Measurements from ENCODE around the gene ANKRD33B.
A peak's percentile ranks its signal among the peaks of the same experiment; 100 is the strongest.

The ANKRD33B gene

GRCh38 chr5:10576790-10577189 is 12.9 kb downstream of the ANKRD33B start:
- H3K27me3 Mint-ChIP-seq: peaks cover 3% of the 10 kb centered on the region
- H3K4me3 Mint-ChIP-seq: no peak overlapping the region
- no peak overlapping the region for H3K27ac Mint-ChIP-seq
- H3K4me1 Mint-ChIP-seq (ENCODE audit: low read depth): peaks cover 74% of the 10 kb centered on the region
- no peaks in the 10 kb centered on the region for H3K9me3 Mint-ChIP-seq
- peaks cover 12% of the 10 kb centered on the region for H3K36me3 Mint-ChIP-seq (ENCODE audit: low read depth)

GRCh38 chr5:10577371-10578292 is 13.8 kb downstream of the ANKRD33B start:
- H3K27me3 Mint-ChIP-seq: peaks cover 3% of the 10 kb centered on the region
- H3K9me3 Mint-ChIP-seq: no peaks in the 10 kb centered on the region
- H3K27ac Mint-ChIP-seq: peak overlapping the region; percentile 85
- peaks cover 12% of the 10 kb centered on the region for H3K36me3 Mint-ChIP-seq (ENCODE audit: low read depth)
- H3K4me1 Mint-ChIP-seq (ENCODE audit: low read depth): peaks cover 79% of the 10 kb centered on the region
- peak overlapping the region; percentile 47 for H3K4me3 Mint-ChIP-seq

DNA sequence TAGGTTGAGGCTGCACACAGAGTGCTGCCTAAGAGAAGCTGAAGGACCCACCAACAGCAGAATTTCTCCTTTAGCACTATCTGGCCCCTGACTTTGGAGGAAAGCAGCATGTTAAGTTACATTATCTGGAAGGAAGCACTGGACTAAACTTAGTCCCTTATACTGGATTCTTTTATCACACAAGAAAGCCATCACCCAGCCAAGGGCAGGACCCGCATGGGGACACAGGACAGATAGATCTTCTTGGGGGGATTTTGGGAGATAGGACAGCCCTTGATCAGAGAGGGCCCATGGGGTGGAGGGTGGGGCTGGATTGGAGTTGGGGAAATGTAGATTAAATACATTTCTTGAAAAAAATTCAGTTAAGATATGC is 14.4 kb downstream of the ANKRD33B start:
- Mint-ChIP-seq H3K9me3 (no peaks in the 10 kb centered on the region), H3K27me3 (peaks cover 3% of the 10 kb centered on the region), H3K4me3 (peak overlapping the region; percentile 47), H3K27ac (peak overlapping the region; percentile 85), H3K4me1 (ENCODE audit: low read depth) (peaks cover 75% of the 10 kb centered on the region), H3K36me3 (ENCODE audit: low read depth) (peaks cover 13% of the 10 kb centered on the region)

GRCh38 chr5:10578869-10579268 is 15.0 kb downstream of the ANKRD33B start:
- peaks cover 7% of the 10 kb centered on the region for H3K27me3 Mint-ChIP-seq
- H3K4me3 Mint-ChIP-seq: peak overlapping the region; percentile 51
- H3K4me1 Mint-ChIP-seq (ENCODE audit: low read depth): peaks cover 75% of the 10 kb centered on the region
- H3K9me3 Mint-ChIP-seq: no peaks in the 10 kb centered on the region
- H3K27ac Mint-ChIP-seq: peak overlapping the region; percentile 85
- H3K36me3 Mint-ChIP-seq (ENCODE audit: low read depth): peaks cover 13% of the 10 kb centered on the region

- Mint-ChIP-seq H3K4me3 (peak overlapping the region; percentile 62), H3K27ac (peak overlapping the region; percentile 85), H3K4me1 (ENCODE audit: low read depth) (peaks cover 82% of the 10 kb centered on the region), H3K9me3 (no peaks in the 10 kb centered on the region), H3K36me3 (ENCODE audit: low read depth) (peaks cover 16% of the 10 kb centered on the region), H3K27me3 (peaks cover 7% of the 10 kb centered on the region)
These were observed 16.0 kb downstream of the ANKRD33B start for GRCh38 chr5:10579536-10580521.

DNA sequence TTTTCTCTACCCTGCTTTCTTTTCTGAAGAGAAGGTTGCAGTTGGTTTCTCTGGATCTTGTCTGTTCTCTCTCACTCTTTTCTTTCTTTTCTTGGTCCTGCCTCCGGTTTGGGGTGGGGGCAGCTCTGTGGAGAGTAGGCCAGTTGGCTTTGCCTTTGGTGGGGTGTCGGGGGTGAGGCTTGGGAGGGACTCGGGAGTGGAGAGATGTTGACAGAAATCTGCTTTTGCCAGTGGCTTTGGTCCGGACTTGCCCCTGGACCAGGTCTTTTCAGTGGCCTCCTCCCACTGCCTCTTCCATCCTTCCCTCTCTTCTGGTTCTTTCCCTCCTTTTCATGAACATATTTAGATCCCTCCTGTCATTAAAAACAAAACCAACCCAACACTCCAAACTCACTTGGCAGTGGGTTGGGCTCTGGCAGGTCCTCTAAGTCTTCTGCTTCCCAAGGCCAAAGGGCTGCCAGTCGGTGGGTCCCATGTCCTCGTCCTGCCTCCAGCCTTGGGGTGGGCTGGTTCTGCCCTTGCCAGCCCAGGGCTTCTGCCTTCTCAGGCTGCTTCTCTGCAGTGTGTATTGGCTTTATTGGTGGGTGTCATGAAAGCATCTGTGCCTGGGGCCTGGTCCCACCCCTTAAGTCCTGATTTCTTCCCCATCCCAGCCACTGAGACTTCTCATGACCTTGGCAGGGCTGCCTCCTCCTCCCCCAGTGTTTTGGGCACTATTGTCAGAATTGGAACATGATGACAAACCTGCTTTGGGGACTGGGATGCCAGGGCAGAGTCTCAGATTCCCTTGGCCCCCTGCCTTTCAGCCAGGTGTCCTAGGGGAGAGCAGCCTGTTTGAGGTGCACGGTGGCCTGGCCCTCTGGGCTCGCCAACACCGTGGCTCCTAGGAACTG is 16.9 kb downstream of the ANKRD33B start:
- Mint-ChIP-seq H3K4me3 (peak overlapping the region; percentile 36), H3K27ac (peak overlapping the region; percentile 8), H3K9me3 (no peaks in the 10 kb centered on the region), H3K27me3 (peaks cover 7% of the 10 kb centered on the region), H3K4me1 (ENCODE audit: low read depth) (peaks cover 88% of the 10 kb centered on the region), H3K36me3 (ENCODE audit: low read depth) (peaks cover 18% of the 10 kb centered on the region)

DNA sequence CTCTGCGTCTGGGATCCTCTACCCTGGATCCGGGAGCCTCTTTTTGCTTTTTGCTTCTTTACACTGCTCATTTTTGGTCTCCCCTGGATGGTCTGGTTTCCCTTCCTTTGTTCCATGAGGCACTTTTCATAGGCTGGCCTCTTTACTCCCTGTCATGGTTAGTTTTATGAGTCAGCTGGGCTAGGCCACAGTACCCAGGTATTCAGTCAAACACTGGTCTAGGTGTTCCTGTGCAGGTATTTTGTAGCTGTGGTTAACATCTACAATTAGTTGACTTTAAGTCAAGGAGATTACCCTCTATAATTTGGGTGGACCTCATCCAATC is 17.5 kb downstream of the ANKRD33B start:
- H3K4me1 Mint-ChIP-seq (ENCODE audit: low read depth): peaks cover 91% of the 10 kb centered on the region

DNA sequence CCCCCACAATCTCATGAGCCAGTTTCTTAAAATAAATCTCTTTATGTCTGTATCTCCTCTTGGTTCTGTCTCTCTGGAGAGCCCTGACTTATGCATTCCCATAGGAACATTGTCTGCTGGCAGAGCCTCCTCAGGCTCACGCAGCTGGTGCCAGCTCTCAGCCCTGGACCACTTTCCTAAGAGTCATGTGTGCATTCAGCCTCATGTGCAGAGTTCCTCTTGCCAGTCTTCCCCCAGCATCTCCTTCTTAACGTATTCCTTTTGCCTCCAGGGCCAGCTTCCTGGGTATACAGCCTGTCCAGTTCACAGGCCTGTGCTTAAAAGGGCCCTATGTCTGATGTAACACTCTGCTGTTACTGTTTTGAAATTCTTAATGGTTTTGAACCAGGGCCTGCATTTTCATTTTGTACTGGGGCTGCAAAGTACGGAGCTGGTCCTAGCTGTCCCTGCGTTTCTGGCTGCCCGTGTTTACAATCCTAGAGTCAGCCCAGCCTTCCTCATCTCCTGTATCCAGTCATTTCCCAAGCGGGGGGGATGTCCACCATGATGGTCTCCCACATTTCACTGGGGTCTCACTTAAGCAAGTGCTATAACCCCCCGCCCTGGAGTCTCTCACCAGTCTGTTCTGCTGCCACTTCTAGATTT is 18.1 kb downstream of the ANKRD33B start:
- H3K36me3 Mint-ChIP-seq (ENCODE audit: low read depth): peaks cover 21% of the 10 kb centered on the region
- H3K4me3 Mint-ChIP-seq: no peak overlapping the region
- H3K27me3 Mint-ChIP-seq: peaks cover 4% of the 10 kb centered on the region
- H3K27ac Mint-ChIP-seq: no peak overlapping the region
- peaks cover 91% of the 10 kb centered on the region for H3K4me1 Mint-ChIP-seq (ENCODE audit: low read depth)
- no peaks in the 10 kb centered on the region for H3K9me3 Mint-ChIP-seq

More for the DNA sequence above, 17.5 kb downstream of the ANKRD33B start:
- peaks cover 7% of the 10 kb centered on the region for H3K27me3 Mint-ChIP-seq
- peaks cover 17% of the 10 kb centered on the region for H3K36me3 Mint-ChIP-seq (ENCODE audit: low read depth)
- H3K9me3 Mint-ChIP-seq: no peaks in the 10 kb centered on the region
- peak overlapping the region; percentile 8 for H3K27ac Mint-ChIP-seq
- peak overlapping the region; percentile 34 for H3K4me3 Mint-ChIP-seq

- H3K9me3 Mint-ChIP-seq: no peaks in the 10 kb centered on the region
- H3K36me3 Mint-ChIP-seq (ENCODE audit: low read depth): peaks cover 21% of the 10 kb centered on the region
- no peak overlapping the region for H3K27ac Mint-ChIP-seq
- no peak overlapping the region for H3K4me3 Mint-ChIP-seq
- peaks cover 4% of the 10 kb centered on the region for H3K27me3 Mint-ChIP-seq
- peaks cover 89% of the 10 kb centered on the region for H3K4me1 Mint-ChIP-seq (ENCODE audit: low read depth)
These were observed 18.6 kb downstream of the ANKRD33B start for GRCh38 chr5:10582512-10582897.

DNA sequence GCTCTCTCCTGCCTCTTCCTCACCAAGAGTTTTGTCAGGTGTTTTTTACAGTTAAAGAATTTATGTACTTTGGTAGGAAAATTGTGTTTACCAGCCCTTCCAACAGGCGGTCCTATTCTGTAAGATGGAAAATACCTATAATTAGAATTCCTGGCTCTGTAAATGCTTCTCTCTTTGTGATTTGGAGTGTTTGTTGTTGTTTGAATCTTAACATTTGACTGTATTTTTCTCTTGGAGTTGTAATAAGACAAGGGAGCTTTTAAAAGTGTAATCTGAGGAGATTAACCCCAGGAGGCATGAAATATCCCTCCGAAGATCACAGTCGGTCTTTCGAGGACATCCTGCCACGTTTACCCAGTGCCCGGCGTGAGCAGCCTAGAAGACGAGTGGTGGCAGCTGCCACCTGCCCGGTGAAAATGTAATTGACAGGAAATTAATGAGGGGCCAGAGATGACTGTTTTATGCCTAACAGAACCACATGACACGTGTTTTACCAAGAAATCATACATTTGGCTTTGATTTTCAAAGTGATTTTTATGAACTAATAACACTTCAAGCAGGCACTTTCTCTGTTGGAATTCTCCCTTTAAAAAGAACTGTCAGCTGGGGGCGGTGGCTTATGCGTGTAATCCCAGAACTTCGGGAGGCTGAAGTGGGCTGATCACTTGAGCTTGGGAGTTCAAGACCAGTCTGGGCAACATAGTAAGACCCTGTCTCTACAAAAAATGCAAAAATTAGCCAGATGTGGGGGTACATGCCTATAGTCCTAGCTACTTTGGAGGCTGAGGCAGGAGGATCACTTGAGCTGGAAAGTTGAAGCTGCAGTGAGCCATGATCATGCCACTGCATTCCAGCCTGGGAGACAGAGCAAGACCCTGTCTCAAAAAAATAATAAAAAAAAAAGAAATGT is 20.0 kb downstream of the ANKRD33B start:
- Mint-ChIP-seq H3K27me3 (peaks cover 17% of the 10 kb centered on the region), H3K4me1 (ENCODE audit: low read depth) (peaks cover 88% of the 10 kb centered on the region), H3K9me3 (peaks cover 10% of the 10 kb centered on the region), H3K36me3 (ENCODE audit: low read depth) (peaks cover 23% of the 10 kb centered on the region), H3K4me3 (peak overlapping the region; percentile 49), H3K27ac (peak overlapping the region; percentile 26)

DNA sequence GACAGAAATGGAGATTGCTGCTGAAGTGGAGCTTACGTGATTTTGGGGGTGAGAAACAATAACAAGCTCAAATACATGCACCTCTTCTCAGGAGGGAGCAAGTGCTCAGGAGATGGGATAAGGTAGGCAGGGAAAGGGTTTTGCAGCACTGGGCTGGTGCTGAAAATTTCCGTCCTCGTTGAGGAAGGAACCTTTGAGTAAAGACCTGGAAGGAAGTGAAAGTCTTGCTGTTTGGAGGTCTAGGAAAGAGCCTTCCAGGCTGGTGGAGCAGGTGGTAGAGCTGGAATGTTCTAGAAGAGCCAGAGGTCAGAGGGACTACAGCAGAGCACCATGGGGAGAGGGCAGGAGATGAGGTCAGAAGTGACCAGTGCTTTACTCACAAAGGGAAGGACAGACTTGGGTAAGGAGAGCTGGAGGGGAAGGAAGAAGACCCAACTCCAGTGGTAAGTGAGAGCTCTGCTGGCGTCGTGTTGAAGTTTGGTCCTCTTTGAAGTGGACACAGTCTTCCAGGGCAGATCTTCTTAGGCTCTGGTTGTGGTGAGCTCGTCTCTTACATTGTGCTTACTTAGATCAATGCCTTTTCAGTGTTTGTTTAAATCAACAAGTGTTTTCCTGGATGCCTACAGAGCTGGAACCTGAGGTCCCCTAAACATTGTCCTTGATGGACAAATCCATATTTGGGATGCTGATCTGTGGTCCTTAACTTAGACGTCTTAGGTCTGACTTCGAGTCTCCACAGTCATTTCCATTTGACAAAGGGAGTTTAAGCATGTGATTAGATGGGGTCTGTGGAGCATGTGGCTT is 21.0 kb downstream of the ANKRD33B start:
- Mint-ChIP-seq H3K9me3 (peaks cover 14% of the 10 kb centered on the region), H3K36me3 (ENCODE audit: low read depth) (peaks cover 33% of the 10 kb centered on the region), H3K4me1 (ENCODE audit: low read depth) (peaks cover 83% of the 10 kb centered on the region), H3K27ac (peak overlapping the region; percentile 28), H3K27me3 (peaks cover 25% of the 10 kb centered on the region), H3K4me3 (no peak overlapping the region)

GRCh38 chr5:10585518-10585915 is 21.6 kb downstream of the ANKRD33B start:
- Mint-ChIP-seq H3K27ac (no peak overlapping the region), H3K27me3 (peaks cover 25% of the 10 kb centered on the region), H3K4me3 (no peak overlapping the region), H3K4me1 (ENCODE audit: low read depth) (peaks cover 80% of the 10 kb centered on the region), H3K9me3 (peaks cover 14% of the 10 kb centered on the region), H3K36me3 (ENCODE audit: low read depth) (peaks cover 36% of the 10 kb centered on the region)
